NCI-H510A (cell line): ENCODE results near the gene PNPLA2.

Source experiments
- DNase-seq: peaks from one replicate; lab custom pipeline; 2025; lab: John Stamatoyannopoulos, UW

The PNPLA2 gene

GRCh38 chr11:844693-845644, 26.3 kb downstream of the PNPLA2 start:
- DNase-seq: no peak

GRCh38 chr11:845872-846495, 27.3 kb downstream of the PNPLA2 start:
- DNase-seq: no peak

GRCh38 chr11:846496-847098, 27.9 kb downstream of the PNPLA2 start:
- DNase-seq: no peak

GRCh38 chr11:847876-848275, 29.2 kb downstream of the PNPLA2 start:
- no peak for DNase-seq

- no peak for DNase-seq
These were observed 29.7 kb downstream of the PNPLA2 start for GRCh38 chr11:848380-848931.

GRCh38 chr11:849104-849824, 30.6 kb downstream of the PNPLA2 start:
- DNase-seq: peak; percentile 41

- DNase-seq: no peak
These were observed 31.4 kb downstream of the PNPLA2 start for GRCh38 chr11:849951-850774.

DNA sequence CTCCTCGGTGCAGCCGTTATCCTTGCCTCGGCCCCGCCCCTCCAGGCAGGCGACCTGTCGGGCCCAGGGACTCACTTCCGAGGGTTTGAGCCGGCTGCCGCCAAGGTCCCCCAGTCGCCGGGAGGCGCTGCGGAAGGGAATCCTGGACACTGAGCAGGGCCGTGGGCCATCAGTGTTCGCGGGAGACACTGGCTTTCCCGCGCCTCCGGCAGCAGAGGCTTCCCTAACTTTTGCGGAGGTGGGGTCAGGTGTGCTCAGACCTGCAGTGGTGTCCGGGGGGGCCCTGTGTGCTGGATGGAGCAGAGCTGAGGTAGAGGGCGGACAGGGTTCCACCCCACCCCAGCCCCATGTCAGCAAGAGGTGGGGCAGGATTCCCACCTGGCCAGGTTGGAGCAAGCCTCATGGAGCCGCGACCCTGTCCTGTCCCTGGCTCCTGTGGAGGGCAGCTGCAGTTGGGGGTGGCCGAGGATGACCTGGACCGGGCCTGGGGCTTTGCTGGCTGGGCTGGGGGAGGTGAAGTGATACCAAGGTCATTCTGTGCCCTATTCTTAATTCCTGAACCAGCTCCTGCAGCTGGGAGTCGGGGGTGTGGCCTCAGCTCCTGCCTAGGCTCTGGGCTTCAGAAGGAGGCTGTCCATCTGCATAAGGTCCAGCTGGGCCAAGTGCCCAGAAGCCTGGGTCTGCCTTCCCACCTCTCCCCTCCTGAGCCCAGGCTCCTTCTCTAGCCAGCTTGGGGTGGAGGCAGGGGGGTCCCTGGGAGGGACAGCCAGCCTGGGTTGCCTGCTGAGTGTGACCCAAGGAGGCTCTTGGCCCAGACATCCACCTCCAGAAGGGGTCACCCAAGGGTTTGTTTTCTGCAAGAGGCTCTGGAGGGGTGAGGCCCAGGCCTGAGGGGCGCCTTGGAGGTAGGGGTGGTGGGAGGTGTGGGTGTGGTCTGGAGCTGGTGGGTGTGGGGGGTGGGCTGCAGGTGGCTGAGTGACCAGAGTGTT, 32.4 kb downstream of the PNPLA2 start:
- peak; percentile 27 for DNase-seq

DNA sequence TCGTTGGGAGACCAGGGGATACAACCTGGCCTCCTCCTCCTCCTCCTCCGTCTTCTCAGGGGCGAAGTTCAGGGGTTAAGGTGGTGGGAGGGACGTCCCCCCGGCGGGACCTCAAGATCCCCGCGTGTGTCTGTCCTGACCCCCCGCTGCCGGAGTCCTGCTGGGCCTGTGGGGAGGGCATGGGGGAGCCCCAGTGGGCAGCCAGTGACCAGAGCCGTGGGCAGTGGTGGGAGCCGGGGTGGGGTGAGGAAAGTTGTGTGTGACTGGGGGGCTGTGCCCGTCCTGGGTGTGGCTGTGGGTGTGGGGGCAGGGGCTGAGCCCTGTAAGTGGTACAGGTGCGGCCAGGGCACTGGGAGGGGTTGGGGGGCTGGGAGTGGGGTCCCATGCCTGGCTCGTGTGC, 34.0 kb downstream of the PNPLA2 start:
- DNase-seq: no peak

DNA sequence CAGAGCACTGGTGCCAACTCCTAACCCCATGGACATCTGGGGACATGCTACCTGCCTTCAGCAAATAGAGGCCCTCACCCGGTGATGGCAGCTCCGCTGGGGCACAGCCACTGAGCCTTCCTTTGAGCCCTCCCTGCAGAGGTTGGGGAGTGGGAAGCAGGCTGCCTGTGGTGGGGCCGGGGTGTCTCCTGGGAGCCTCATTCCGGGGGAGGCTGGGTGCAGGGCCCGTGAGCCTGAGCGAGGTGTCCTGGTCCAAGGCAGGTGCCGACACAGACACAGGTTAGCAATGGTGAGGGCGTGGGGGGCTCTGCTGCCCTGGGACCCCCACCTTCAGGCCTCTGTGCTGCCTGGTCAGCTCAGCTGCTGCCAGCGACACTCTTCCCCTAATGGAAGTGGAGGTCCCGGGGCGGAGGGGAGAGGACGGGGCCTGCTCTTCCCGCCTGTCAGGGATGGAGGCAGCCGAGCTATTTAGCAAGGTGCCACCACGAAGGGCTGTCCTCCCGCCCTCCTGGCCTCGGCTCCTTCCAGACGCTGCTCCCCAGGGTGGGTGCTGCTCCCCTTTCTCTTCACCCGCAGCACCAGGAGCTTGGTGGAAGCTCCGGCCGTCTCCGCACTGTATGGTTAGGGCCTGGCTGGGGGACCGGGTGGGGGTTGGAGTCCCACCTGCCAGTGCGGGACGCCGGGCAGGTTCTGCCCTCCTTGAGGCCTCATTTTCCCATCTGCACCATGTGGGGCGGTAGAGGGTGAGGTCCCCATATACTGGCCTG, 35.2 kb downstream of the PNPLA2 start:
- no peak for DNase-seq

DNA sequence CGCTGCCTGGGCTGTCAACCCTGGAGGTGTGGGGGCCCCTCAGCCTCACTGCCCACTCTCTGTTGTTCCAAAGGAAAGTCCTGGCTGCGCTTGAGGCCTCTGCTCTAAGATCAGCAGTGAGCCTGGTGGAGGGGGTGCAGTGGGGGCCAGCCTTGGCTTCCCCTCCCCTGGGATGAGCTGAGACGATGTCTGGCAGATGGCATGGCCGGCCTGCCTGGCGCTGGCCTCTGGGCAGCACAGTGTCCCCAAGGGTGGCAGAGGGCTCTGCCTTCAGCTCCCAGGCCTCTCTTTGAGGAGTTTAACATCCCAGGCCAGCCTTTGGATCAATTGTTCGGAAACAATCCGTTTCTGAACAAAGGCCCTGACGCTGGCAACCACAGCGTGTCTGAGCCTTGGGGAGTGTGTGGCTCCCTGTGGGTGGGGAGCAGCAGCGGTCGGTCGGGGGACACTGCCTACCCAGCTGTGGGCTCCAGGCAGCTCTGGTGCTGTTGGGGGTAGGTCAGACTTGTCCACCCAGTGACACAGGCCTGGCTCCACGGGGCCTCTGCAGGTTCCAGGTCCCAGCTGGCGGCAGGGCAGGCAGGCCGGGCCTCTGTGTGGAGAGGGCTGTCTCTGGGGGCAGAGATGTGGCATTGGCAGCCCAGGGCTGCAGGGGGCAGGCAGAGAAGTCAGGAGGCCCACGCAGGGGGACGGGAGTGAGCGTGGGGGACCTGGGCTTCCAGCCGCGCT, 36.1 kb downstream of the PNPLA2 start:
- DNase-seq: no peak

DNA sequence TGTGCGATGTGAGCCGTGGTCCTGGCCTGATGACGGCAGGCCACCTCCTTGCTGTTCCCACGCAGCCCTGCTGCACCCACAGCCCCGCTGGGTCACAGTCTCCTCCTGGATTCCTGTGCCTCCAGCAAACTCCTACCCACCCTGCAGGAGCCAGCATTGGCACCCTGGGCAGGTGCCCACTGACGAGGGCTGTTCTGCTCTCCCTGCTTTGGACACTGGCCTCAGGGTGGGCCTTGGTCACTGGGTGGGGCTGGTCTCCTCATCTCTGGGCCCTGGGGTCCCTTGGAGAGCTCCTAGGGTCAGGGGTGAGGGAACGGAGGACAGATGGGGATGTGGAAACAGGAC, 36.6 kb downstream of the PNPLA2 start:
- no peak for DNase-seq

DNA sequence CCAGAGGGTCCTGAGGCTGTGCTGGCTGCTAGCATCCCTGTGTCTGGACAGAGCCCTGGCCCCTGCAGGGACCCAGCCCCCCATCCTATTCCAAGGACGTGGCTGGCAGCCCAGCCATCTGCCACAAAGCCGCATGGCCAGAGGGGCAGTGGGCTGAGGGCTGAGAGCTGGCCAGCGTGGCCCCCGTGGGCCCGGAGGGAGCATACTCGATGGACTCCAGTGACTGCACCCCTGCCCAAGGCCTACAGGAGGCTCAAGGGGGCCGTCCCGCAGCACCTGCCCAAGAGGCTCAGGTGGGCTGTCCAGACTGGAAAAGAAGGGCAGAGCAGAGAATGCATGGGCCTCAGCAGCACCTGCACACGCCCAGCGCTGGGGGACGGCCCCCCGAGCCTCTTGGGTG, 37.1 kb downstream of the PNPLA2 start:
- no peak for DNase-seq

- DNase-seq: no peak
These were observed 37.7 kb downstream of the PNPLA2 start for GRCh38 chr11:856397-856796.

GRCh38 chr11:858053-858761, 39.5 kb downstream of the PNPLA2 start:
- DNase-seq: no peak

DNA sequence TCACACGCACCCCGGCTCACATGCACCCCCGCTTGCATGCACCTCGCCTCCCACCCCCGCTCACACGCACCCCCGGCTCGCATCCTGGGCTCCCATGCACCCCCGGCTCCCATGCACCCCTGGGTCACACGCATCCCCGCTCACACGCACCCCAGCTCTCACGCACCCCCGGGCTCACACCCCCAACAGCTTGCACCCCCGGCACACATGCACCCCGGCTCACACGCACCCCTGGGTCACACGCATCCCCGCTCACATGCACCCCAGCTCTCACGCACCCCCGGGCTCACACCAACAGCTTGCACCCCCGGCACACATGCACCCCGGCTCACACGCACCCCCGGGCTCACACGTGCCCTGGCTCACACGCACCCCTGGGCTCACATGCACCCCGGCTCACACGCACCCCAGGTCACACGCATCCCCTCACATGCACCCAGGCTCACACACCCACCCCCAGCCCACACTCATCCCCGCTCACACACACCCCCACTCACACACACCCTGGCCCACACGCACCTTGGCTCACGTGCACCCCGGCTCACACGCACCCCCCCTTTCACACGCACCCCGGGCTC, 40.1 kb downstream of the PNPLA2 start:
- no peak for DNase-seq

DNA sequence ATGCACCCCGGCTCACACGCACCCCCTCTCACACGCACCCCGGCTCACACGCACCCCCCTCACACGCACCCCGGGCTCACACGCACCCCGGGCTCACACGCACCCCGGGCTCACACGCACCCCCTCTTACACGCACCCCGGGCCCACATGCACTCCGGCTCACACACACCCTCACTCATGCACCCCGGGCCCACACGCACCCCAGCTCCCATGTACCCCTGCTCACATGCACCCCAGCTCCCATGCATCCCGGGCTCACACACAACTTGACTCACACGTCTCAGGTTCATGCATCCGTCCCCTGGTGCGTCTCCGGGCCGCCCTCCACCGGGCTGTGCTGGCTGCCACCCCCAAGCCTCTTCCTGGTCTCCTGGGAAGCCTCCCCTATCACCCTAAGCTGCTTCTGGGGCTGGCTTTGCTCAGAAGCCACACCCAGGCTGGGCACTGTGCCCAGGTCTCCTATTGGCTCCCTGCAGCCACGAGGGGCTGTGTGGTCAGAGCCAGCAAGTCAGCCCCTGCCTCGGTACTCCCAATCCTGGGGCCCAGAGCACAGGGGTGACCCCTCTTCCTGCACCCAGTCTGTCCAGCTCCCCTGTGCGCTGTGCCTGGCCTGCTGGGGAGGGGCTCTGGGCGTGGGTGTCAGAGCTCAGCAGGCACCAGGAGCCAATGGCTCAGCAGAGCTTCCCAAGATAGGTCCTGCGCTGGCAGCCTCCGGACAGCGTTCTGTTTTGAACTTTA, 40.8 kb downstream of the PNPLA2 start:
- DNase-seq: peak; percentile 44
